ENCODE results near the gene GPR153. TPM values are rescaled to one million over a fixed set of nuclear protein-coding genes. Genes with fewer than 3 reads are reported as not detected.

Gene GPR153
- total and polyA plus RNA-seq, 2 of the 13 experiments (the other 11 are each of a cell fraction or from before 2014, with no cell fraction given): 0.22 to 0.31 TPM

DNA sequence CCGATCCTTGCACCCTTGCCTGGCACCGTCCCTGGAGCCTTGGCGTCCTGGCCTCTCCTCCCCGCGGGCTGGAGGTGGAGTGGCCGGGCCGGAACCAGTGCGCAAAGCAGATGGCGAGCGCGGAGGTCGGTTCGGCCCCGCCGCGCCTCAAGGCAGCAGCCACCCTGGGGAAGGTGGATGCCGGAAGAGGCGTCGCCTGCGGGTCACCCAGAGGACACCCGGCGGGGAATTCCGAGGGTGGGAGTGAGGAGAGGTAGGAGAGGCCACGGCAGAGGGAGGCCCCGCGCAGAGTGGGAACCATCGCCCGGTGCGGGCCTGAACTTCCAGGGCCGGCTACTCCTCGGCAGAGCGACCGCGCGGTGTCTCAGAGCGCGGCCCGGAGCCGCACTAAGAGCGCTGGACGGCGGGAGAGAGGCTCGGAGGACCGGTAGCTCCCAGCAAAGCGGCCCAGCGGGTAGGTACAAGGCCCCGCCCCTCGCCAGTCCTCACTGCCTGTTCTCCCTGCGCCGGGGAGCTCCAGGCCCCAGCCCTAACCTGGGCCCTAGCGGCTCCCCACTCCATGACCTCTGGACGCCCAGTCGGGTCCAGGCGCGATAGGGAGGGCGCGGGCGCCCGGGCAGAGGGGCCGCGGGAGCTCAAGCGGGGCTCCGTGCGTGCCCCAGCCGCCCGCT lies 54.9 kb downstream of the GPR153 start, which contains the start of gene RNF207 (continued):
- TF ChIP-seq TOE1 (CRISPR knock-in tag; IDR thresholded peaks at IDR 0.05) (no peak), ZFP36 (IDR thresholded peaks at IDR 0.05; ENCODE audit: borderline replicate concordance, low read depth, low read length, partially characterized antibody) (no peak), ZNF720 (CRISPR knock-in tag; IDR thresholded peaks at IDR 0.05) (no peak), HNRNPUL1 (IDR thresholded peaks at IDR 0.05; ENCODE audit: low read depth, low read length) (peak; percentile 39; the same call in 1 of the 2 replicates), ZNF879 (CRISPR knock-in tag; IDR thresholded peaks at IDR 0.05) (peak; percentile 61; the same call in 1 of the 2 replicates), ZNF430 (CRISPR knock-in tag; IDR thresholded peaks at IDR 0.05) (peak; percentile 55; the same call in 1 of the 2 replicates), ATF7 (IDR thresholded peaks at IDR 0.05) (no peak), ATF7 (CRISPR knock-in tag; IDR thresholded peaks at IDR 0.05) (no peak; the same call in 1 of the 2 replicates), ZSCAN29 (CRISPR knock-in tag; conservative IDR thresholded peaks at IDR 0.05) (no peak), ZMYM2 (CRISPR knock-in tag; IDR thresholded peaks at IDR 0.05) (no peak; the same call in 1 of the 2 replicates), ZNF33A (CRISPR knock-in tag; IDR thresholded peaks at IDR 0.05; ENCODE audit: borderline replicate concordance) (no peak), ZNF547 (CRISPR knock-in tag; IDR thresholded peaks at IDR 0.05) (peak; percentile 88), SNAI1 (CRISPR knock-in tag; IDR thresholded peaks at IDR 0.05; ENCODE audit: borderline replicate concordance) (peak; percentile 82; the same call in 1 of the 2 replicates), NR2F1 (CRISPR knock-in tag; IDR thresholded peaks at IDR 0.05) (0 out of 4 replicates have a peak, but pooled peaks of 1 of the 2 experiments have one; percentile 16)
- TF ChIP-seq, protein P1, sequence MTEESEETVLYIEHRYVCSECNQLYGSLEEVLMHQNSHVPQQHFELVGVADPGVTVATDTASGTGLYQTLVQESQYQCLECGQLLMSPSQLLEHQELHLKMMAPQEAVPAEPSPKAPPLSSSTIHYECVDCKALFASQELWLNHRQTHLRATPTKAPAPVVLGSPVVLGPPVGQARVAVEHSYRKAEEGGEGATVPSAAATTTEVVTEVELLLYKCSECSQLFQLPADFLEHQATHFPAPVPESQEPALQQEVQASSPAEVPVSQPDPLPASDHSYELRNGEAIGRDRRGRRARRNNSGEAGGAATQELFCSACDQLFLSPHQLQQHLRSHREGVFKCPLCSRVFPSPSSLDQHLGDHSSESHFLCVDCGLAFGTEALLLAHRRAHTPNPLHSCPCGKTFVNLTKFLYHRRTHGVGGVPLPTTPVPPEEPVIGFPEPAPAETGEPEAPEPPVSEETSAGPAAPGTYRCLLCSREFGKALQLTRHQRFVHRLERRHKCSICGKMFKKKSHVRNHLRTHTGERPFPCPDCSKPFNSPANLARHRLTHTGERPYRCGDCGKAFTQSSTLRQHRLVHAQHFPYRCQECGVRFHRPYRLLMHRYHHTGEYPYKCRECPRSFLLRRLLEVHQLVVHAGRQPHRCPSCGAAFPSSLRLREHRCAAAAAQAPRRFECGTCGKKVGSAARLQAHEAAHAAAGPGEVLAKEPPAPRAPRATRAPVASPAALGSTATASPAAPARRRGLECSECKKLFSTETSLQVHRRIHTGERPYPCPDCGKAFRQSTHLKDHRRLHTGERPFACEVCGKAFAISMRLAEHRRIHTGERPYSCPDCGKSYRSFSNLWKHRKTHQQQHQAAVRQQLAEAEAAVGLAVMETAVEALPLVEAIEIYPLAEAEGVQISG (CRISPR knock-in tag; IDR thresholded peaks at IDR 0.05): peak; percentile 76
- TF ChIP-seq, protein P2, sequence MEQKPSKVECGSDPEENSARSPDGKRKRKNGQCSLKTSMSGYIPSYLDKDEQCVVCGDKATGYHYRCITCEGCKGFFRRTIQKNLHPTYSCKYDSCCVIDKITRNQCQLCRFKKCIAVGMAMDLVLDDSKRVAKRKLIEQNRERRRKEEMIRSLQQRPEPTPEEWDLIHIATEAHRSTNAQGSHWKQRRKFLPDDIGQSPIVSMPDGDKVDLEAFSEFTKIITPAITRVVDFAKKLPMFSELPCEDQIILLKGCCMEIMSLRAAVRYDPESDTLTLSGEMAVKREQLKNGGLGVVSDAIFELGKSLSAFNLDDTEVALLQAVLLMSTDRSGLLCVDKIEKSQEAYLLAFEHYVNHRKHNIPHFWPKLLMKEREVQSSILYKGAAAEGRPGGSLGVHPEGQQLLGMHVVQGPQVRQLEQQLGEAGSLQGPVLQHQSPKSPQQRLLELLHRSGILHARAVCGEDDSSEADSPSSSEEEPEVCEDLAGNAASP (CRISPR knock-in tag; IDR thresholded peaks at IDR 0.05; ENCODE audit: borderline replicate concordance): peak; percentile 79; the same call in 1 of the 2 replicates
- TF ChIP-seq, protein P3, sequence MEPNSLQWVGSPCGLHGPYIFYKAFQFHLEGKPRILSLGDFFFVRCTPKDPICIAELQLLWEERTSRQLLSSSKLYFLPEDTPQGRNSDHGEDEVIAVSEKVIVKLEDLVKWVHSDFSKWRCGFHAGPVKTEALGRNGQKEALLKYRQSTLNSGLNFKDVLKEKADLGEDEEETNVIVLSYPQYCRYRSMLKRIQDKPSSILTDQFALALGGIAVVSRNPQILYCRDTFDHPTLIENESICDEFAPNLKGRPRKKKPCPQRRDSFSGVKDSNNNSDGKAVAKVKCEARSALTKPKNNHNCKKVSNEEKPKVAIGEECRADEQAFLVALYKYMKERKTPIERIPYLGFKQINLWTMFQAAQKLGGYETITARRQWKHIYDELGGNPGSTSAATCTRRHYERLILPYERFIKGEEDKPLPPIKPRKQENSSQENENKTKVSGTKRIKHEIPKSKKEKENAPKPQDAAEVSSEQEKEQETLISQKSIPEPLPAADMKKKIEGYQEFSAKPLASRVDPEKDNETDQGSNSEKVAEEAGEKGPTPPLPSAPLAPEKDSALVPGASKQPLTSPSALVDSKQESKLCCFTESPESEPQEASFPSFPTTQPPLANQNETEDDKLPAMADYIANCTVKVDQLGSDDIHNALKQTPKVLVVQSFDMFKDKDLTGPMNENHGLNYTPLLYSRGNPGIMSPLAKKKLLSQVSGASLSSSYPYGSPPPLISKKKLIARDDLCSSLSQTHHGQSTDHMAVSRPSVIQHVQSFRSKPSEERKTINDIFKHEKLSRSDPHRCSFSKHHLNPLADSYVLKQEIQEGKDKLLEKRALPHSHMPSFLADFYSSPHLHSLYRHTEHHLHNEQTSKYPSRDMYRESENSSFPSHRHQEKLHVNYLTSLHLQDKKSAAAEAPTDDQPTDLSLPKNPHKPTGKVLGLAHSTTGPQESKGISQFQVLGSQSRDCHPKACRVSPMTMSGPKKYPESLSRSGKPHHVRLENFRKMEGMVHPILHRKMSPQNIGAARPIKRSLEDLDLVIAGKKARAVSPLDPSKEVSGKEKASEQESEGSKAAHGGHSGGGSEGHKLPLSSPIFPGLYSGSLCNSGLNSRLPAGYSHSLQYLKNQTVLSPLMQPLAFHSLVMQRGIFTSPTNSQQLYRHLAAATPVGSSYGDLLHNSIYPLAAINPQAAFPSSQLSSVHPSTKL (CRISPR knock-in tag; IDR thresholded peaks at IDR 0.05): peak; percentile 58; the same call in 1 of the 2 replicates
- TF ChIP-seq, protein P4, sequence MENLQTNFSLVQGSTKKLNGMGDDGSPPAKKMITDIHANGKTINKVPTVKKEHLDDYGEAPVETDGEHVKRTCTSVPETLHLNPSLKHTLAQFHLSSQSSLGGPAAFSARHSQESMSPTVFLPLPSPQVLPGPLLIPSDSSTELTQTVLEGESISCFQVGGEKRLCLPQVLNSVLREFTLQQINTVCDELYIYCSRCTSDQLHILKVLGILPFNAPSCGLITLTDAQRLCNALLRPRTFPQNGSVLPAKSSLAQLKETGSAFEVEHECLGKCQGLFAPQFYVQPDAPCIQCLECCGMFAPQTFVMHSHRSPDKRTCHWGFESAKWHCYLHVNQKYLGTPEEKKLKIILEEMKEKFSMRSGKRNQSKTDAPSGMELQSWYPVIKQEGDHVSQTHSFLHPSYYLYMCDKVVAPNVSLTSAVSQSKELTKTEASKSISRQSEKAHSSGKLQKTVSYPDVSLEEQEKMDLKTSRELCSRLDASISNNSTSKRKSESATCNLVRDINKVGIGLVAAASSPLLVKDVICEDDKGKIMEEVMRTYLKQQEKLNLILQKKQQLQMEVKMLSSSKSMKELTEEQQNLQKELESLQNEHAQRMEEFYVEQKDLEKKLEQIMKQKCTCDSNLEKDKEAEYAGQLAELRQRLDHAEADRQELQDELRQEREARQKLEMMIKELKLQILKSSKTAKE (CRISPR knock-in tag; IDR thresholded peaks at IDR 0.05; ENCODE audit: borderline replicate concordance): peak; percentile 68; the same call in 1 of the 2 replicates

Measured in HepG2 (cell line).